Measurements from ENCODE around the gene U2AF1L4.
A peak's percentile ranks its signal among the peaks of the same experiment; 100 is the strongest.

The U2AF1L4 gene

DNA sequence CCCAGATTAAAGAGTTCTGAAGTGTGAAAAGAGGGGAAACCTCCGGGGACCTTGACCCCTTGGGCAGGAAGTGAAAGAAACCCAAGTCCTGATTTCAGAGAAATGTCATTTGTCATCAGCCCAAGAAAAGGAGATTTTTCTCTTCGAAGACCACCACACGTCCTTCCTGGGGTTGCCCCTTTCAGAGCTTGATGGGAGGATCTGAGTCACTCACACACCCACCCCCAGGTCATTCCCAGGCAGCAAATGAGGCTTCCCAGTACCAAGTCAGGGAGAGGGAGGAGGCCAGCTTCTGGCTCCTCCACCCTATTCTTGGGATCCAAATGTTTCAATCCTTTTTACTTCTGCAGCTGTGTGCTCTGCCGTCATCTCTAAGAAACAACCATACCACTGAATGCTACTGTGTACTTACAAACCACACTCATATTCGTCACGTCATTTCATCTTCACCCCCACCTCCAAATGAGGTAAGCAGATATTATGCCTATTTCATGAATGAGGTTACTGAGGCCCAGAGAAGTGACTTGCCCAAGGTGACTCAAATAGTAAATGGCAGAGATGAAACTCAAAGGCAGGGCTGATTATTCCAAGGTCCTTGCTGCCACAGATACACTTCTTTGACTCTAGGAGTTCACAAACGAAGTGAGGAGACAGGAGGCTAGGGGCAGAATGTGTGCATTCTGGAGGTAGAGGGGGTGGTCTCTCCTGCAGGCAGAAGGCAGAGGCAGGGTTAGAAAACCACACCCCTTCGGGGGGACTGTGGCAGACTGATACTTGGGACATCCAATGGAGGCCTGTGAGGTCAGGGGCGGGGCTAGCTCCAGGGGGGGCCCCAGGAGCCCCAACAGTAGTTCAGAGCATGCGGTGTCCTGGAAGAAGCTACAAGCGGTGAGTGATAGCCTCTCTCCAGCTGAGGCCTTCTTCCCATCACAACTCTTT is 32.4 kb downstream of the U2AF1L4 start:
- no peak for DNase-seq (ENCODE audit: low read depth in 2 of 2)

DNA sequence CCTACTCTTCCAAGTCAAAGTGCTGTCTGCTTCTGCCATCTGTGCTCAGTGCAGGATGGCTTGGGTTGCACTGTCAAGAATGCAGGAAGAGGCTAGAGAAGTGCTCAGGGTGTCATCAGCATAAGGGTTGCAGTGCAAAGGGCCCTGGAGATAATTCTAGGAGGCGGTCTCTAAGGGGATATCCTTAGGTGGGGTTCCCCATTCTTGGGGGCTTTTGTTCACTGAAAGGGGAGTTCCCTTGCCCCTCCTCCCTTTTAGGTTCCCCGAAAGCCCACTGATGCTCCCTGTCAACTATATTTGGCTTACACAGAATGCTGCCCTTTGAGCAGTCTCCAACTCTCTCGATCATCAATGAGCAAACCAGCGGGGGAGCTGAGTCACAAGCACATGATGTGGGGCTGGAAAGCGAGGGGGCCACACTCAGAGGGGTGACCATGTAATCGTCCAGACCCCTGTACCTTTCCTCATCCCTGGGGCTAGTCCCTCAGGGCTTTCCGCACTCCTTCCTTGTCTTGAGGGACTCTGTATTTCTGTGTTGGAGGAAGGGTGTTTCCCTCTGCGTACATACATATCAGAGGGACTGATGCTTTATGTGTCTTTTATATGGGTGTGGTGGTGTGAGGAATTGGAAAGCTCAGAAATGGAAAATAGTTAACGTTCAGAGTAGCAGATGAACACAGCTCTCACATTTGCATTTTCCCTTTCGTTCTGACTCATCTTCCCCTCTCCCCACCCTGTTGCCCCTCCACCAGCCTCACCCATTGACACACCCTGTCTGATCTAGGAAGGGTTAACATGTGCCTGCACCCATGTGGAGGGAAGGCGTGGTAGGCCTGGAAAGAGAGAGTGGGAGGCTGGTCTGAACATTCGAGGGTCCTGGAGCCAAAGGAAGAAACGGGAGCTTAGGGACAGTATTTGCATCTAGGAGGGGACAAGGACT is 34.2 kb downstream of the U2AF1L4 start:
- DNase-seq (ENCODE audit: low read depth in 2 of 2) = no peak

DNA sequence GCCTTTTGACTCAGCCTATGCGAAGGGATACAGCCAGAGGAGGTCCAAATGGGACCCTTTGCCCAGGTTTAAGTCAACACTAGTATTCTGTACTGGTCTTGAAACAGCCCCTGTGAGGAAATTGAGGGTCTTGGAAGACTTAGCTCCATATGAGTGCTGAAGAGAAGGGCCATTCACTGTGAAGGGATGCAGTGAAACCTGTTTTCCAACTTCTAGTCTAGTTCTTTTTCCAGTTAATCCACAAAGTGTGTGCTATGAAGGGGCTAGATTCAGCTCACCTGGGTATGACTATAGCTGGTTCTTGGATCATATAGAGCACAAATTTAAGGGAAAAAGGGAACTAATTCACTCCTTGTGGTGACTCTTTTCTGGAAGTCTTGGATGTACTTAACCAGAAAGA is 36.8 kb downstream of the U2AF1L4 start:
- DNase-seq (ENCODE audit: low read depth in 2 of 2) = no peak

DNA sequence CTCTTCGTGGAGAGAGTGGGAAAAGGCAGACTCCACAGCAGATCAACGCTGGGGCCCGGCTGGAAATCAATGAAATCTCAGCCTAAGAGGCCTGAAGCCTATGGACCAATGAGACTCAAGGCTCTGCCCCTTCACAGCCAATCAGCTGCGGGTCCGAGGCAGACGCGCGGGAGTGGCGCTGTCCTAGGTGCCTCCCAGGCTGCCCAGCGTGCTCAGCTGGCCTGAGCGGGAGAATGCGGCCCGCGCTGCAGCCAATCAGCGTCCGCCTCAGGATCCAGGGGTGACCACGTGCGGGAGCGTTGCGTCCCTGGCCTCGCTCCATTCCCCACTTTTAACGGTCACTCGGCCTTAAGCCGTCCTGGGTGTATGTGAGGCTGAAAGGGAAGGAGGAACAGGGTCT is 41.0 kb downstream of the U2AF1L4 start, which contains the start of gene ZBTB32:
ZBTB32 (plus strand) TSS at position 341 of the 400 bp plus-strand sequence. CDS start 10,069 bp downstream, outside the sequence.
- DNase-seq (ENCODE audit: low read depth in 2 of 2) = peak; percentile 16 to 23

DNA sequence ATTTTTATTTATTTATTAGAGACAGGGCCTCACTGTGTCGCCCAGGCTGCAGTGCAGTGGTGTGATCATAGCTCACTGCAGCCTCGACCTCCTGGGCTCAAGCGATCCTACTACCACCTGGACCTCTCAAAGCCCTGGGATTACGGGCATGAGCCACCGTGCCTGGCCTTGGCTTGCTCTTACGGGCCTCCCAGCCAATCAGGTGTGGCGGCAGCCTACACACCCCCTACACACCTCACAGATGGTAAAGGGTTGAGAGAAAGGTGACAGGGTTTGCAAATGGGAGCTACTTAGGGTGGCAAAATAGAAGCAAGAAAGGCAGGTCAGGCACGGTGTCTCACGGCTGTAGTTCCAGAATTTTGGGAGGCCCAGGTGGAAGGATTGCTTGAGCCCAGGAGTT is 41.9 kb downstream of the U2AF1L4 start:
- DNase-seq (ENCODE audit: low read depth in 2 of 2) = no peak

DNA sequence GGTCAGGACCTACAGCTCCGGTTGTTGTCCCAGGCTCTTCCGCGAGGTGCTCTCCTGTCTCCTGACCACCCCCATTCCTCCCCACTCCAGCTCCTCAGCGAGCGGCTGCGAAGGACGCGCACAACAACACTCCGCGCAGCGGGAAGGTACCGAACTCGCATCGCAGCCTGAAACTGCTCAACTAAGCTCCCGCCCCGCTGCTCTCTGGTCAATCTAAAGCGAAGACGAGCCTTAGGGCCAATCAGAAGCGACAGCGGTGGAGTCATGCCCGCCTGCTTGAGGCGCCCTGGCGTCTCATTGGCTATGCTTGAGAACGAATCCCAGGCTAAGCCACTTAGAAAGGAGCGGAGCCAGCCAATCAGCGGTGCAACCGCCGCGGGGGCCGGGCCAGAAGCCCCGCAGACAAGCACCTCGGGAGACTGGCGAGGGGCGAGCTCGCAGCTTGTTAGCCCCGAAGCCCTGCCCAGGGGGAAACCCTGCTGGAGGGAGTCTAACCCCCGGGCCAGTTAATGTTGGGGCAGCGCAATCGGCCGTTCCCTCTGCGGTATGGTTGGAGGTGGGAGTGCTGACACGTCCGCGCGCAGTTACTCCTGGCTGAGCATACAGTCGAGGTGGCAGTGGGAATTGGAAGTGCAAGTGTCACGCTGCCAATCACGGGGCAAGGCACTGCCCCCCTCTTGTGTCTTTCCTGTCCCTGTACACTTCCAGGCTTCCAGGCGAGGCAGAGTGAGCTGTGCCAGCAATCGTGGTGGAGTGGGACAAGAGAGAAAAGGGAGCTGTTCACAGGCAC is 42.8 kb downstream of the U2AF1L4 start:
- DNase-seq (ENCODE audit: low read depth in 2 of 2) = peak; percentile 93 to 94

DNA sequence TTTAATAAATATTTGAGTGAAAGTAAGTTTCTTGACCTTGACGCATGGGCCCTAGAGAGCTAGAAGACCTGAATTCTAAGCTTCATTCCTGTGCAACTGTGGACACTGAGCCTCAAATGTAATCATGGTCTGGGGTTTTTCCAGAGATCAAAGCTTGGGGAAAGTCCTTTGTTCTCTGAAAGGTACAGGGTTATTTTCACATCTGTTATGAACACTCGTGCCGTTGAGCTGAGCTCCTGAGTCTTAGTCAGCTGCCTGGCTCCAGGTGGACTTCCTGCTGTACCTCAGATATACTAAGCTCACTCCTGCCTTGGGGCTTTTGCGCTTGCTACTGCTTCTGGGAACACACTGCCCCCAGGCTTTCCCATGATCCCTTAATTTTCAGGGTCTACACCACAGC is 48.4 kb downstream of the U2AF1L4 start:
- no peak for DNase-seq (ENCODE audit: low read depth in 2 of 2)

DNA sequence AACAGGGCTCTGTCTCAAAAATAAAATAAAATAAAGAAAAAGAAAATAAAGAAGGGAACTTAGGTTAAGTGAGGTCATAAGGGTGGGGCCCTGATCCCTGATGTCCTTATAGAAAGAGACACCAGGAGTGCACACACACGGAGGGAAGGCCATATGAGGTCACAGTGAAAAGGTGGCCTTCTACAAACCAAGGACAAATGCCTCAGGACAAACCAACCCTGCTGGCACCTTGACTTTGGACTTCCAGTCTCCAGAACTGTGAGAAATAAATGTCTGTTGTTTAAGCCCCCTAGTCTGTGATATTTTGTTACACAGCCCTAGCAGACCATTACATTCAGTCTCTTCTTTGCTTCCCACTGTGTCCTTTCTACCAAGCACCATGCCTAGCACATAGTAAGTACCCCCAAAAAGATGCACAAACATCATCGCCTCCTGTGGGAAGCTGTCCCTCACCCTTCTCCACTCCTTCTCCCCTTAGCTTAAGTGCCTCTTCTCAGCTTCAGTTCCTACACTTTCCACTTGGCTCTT is 49.3 kb downstream of the U2AF1L4 start:
- no peak for DNase-seq (ENCODE audit: low read depth in 2 of 2)

DNA sequence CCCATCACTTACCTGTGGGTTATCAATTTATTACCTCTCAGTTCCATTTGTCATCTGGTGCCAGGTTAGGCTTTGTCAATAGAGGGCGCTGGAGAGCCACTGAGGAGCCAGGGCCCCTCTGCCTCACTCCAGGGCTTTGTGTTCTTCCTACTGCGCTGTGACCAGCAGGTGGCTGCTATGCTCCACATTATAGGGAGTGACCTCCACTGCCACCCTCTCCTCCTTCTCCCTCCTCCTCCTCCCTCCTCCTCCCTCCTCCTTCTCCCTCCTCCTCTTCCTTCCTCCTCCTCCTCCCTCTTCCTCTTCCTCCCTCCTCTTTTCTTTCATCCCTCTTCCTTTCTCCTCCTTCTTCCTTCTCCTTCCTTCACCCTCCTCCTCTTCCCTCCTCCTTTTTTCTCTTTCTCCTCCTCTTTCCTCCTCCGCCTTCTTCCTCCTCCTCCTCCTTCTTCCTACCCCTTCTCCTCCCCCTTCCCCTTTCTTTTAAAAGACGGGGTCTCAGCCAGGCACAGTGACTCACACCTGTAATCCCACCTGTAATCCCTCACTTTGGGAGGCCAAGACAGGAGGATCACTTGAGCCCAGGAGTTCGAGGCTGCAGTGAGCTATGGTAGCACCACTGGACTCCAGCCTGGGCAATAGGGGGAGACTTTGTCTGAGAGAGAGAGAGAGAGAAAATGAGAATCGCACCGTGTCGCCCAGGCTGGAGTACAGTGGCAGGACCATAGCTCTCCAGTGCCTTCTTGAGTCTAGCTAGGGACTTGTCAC is 51.2 kb downstream of the U2AF1L4 start:
- peak; percentile 52 to 55 for DNase-seq (ENCODE audit: low read depth in 2 of 2)

DNA sequence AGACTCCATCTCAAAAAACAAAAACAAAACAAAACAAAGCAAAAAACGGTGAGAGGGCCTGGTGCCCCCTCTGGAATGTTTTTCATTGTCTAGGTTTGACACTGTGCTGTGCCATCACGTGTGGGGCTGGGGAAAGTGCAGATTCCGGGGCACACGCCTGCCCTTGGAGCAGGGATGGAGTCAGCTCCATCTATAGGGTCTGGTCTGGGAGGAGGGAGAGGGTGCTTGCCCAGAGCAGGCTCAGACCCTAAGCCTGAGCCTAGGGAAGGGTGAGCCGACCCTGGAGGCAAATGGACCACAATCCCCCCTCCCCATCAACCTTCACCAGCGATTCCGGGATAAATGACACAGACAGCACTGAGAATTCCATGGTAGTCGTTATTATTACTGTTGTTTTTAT is 51.8 kb downstream of the U2AF1L4 start:
- DNase-seq (ENCODE audit: low read depth in 2 of 2) = no peak
